DOHH2 (cell line): ENCODE results near the gene ROCK2.
A peak's percentile ranks its signal among the peaks of the same experiment; 100 is the strongest.

ENCODE experiments used
- H3F3A ChIP-seq: fragments of 200-600 bp; sonication (generic), shearing (Covaris generic); 2 replicates; pipeline ENCODE4 v1.6.0; 2016; ENCODE audit warnings: antibody characterized with exemption, mild to moderate bottlenecking; ENCODE audit not compliant: control insufficient read depth, insufficient read depth
- H3K27ac ChIP-seq: fragments of 200-600 bp; sonication (generic); 2 replicates; pipeline ENCODE4 v1.5.1; 2014; ENCODE audit warnings: low read depth, mild to moderate bottlenecking, low read length, moderate library complexity
- H3K27me3 ChIP-seq: fragments of 200-600 bp; sonication (generic); 2 replicates; pipeline ENCODE4 v1.6.1; 2014; ENCODE audit warnings: mild to moderate bottlenecking, low read length, mixed read lengths; ENCODE audit not compliant: control insufficient read depth
- H3K36me3 ChIP-seq: fragments of 200-600 bp; sonication (generic); 2 replicates; pipeline ENCODE4 v1.6.1; 2014; ENCODE audit warnings: mild to moderate bottlenecking, low read length, moderate library complexity, mixed read lengths; ENCODE audit not compliant: control insufficient read depth
- H3K4me1 ChIP-seq: fragments of 200-600 bp; sonication (generic); 2 replicates; pipeline ENCODE4 v1.6.1; 2014; ENCODE audit warnings: mild to moderate bottlenecking, low read length, mixed read lengths; ENCODE audit not compliant: control insufficient read depth
- H3K4me2 ChIP-seq: fragments of 200-600 bp; sonication (generic); 2 replicates; pipeline ENCODE4 v1.6.0; 2014; ENCODE audit warnings: mild to moderate bottlenecking, low read length, moderate library complexity
- H3K4me3 ChIP-seq: fragments of 200-600 bp; sonication (generic); 2 replicates; pipeline ENCODE4 v1.5.1; 2014; ENCODE audit warnings: mild to moderate bottlenecking, low read length, mixed read lengths
- H3K79me2 ChIP-seq: fragments of 200-600 bp; sonication (generic); 2 replicates; pipeline ENCODE4 v1.6.1; 2014; ENCODE audit warnings: mild to moderate bottlenecking, low read length, mixed read lengths; ENCODE audit not compliant: control insufficient read depth
- H3K9me2 ChIP-seq: fragments of 200-600 bp; sonication (generic); replicated peaks from 2 replicates; pipeline ENCODE4 v1.6.1; 2014; ENCODE audit warnings: mild to moderate bottlenecking, low read length, mixed read lengths; ENCODE audit not compliant: control insufficient read depth
- H3K9me3 ChIP-seq: fragments of 200-600 bp; sonication (generic); 2 replicates; pipeline ENCODE4 v1.6.1; 2014; ENCODE audit warnings: antibody characterized with exemption, low read length, mixed read lengths; ENCODE audit not compliant: control insufficient read depth, insufficient read depth
- H4K20me1 ChIP-seq: fragments of 200-600 bp; sonication (generic); 2 replicates; pipeline ENCODE4 v1.6.0; 2014; ENCODE audit warnings: low read depth, mild to moderate bottlenecking, antibody characterized with exemption, low read length, moderate library complexity; ENCODE audit not compliant: control insufficient read depth, insufficient read depth
- CTCF ChIP-seq: fragments of 200-600 bp; sonication (generic); IDR thresholded peaks from one replicate; pipeline ENCODE4 v1.5.1; 2014; ENCODE audit warnings: antibody characterized with exemption, mild to moderate bottlenecking, low read depth, low read length; ENCODE audit not compliant: poor library complexity, severe bottlenecking
- EZH2phosphoT487 ChIP-seq: fragments of 200-600 bp; sonication (generic); IDR thresholded peaks from 2 replicates; pipeline ENCODE4 v1.6.1; 2017; ENCODE audit warnings: borderline replicate concordance, mild to moderate bottlenecking, antibody characterized with exemption, low read length, moderate library complexity, mixed read lengths

The ROCK2 gene

GRCh38 chr2:11375025-11375688 lies 30.7 kb upstream of the ROCK2 start:
- Histone ChIP-seq H3K4me1 (peaks cover 58% of the 10 kb centered on the region), H3K27me3 (no peaks in the 10 kb centered on the region)

GRCh38 chr2:11373096-11373495 lies 28.7 kb upstream of the ROCK2 start:
- H3K27me3 ChIP-seq: no peaks in the 10 kb centered on the region
- H3K79me2 ChIP-seq: no peaks in the 10 kb centered on the region
- H3K9me2 ChIP-seq: no peaks in the 10 kb centered on the region
- peaks cover 10% of the 10 kb centered on the region; the same call in 1 of the 2 replicates for H3F3A ChIP-seq
- H3K4me1 ChIP-seq: peaks cover 42% of the 10 kb centered on the region
- TF ChIP-seq EZH2phosphoT487 (no peak), CTCF (no peak)
- H3K36me3 ChIP-seq: no peaks in the 10 kb centered on the region
- no peak overlapping the region for H3K27ac ChIP-seq
- H3K4me2 ChIP-seq: peak overlapping the region; percentile 18; the same call in 1 of the 2 replicates
- H3K9me3 ChIP-seq: no peaks in the 10 kb centered on the region
- no peaks in the 10 kb centered on the region for H4K20me1 ChIP-seq
- no peak overlapping the region for H3K4me3 ChIP-seq

More at GRCh38 chr2:11375025-11375688, 30.7 kb upstream of the ROCK2 start:
- peak overlapping the region; percentile 61 for H3K27ac ChIP-seq
- H3K9me3 ChIP-seq: no peaks in the 10 kb centered on the region
- H3F3A ChIP-seq: peaks cover 13% of the 10 kb centered on the region
- TF ChIP-seq CTCF: no peak
- no peak for TF ChIP-seq EZH2phosphoT487
- H3K4me3 ChIP-seq: peak overlapping the region; percentile 55
- H3K4me2 ChIP-seq: peak overlapping the region; percentile 69
- H3K79me2 ChIP-seq: no peaks in the 10 kb centered on the region
- no peaks in the 10 kb centered on the region for H3K36me3 ChIP-seq
- no peaks in the 10 kb centered on the region for H4K20me1 ChIP-seq
- no peaks in the 10 kb centered on the region for H3K9me2 ChIP-seq

- Histone ChIP-seq H3K4me2 (no peak overlapping the region), H3K36me3 (no peaks in the 10 kb centered on the region), H3K9me2 (no peaks in the 10 kb centered on the region), H3K9me3 (no peaks in the 10 kb centered on the region), H3K4me1 (peaks cover 39% of the 10 kb centered on the region), H4K20me1 (no peaks in the 10 kb centered on the region), H3F3A (peaks cover 6% of the 10 kb centered on the region; the same call in 1 of the 2 replicates), H3K27me3 (no peaks in the 10 kb centered on the region), H3K27ac (no peak overlapping the region), H3K79me2 (no peaks in the 10 kb centered on the region), H3K4me3 (no peak overlapping the region)
- TF ChIP-seq EZH2phosphoT487 (no peak), CTCF (no peak)
Observed at GRCh38 chr2:11371092-11371937, 26.9 kb upstream of the ROCK2 start.
